GM19099 (cell line): ENCODE measurements around the gene UNC80.

Experiments
- POLR2A ChIP-seq: IDR thresholded peaks from 3 replicates; pipeline ENCODE4 v1.6.1; 2011; ENCODE audit warnings: low read depth; ENCODE audit not compliant: insufficient read length; ENCODE audit errors: extremely low read depth

Gene UNC80

GRCh38 chr2:209771474-209772289 lies at the start of gene UNC80:
Gene UNC80, plus strand, starts transcription at chr2:209771832. Its CDS starts 241 bp downstream, at chr2:209772073.
- TF ChIP-seq POLR2A = no peak

GRCh38 chr2:209726311-209726710 lies 45.3 kb upstream of the UNC80 start:
- no peak for TF ChIP-seq POLR2A

GRCh38 chr2:209727077-209727476 lies 44.6 kb upstream of the UNC80 start:
- TF ChIP-seq POLR2A = no peak

- TF ChIP-seq POLR2A = no peak
Observed at GRCh38 chr2:209734805-209735204, 36.8 kb upstream of the UNC80 start.

- TF ChIP-seq POLR2A = no peak
Observed at GRCh38 chr2:209741953-209742352, 29.7 kb upstream of the UNC80 start.

- no peak for TF ChIP-seq POLR2A
Observed at GRCh38 chr2:209753020-209753419, 18.6 kb upstream of the UNC80 start.

- no peak for TF ChIP-seq POLR2A
Observed at GRCh38 chr2:209757163-209757562, 14.5 kb upstream of the UNC80 start.

- TF ChIP-seq POLR2A = no peak
Observed at GRCh38 chr2:209761566-209761965, 10.1 kb upstream of the UNC80 start.

GRCh38 chr2:209762563-209762962 lies 9.1 kb upstream of the UNC80 start:
- no peak for TF ChIP-seq POLR2A

- TF ChIP-seq POLR2A = no peak
Observed at GRCh38 chr2:209763106-209763505, 8.5 kb upstream of the UNC80 start.

- TF ChIP-seq POLR2A = no peak
Observed at GRCh38 chr2:209766613-209767012, 5.0 kb upstream of the UNC80 start.

- no peak for TF ChIP-seq POLR2A
Observed at GRCh38 chr2:209767316-209767715, 4.3 kb upstream of the UNC80 start.

- no peak for TF ChIP-seq POLR2A
Observed at GRCh38 chr2:209768557-209768956, 3.1 kb upstream of the UNC80 start.

- TF ChIP-seq POLR2A = no peak
Observed at GRCh38 chr2:209772290-209772685, 656 bp downstream of the UNC80 start.

GRCh38 chr2:209773377-209773776 lies 1.7 kb downstream of the UNC80 start:
- TF ChIP-seq POLR2A = no peak

GRCh38 chr2:209787416-209787815 lies 15.8 kb downstream of the UNC80 start:
- no peak for TF ChIP-seq POLR2A

- no peak for TF ChIP-seq POLR2A
Observed at GRCh38 chr2:209788925-209789324, 17.3 kb downstream of the UNC80 start.
